Astrocyte (in vitro differentiated cells and primary cell): Measurements from ENCODE around the gene DNHD1.
A peak's percentile ranks its signal among the peaks of the same experiment; 100 is the strongest.

Experiments
- EZH2 ChIP-seq: IDR thresholded peaks from 2 replicates; pipeline ENCODE4 v1.6.1; 2012; ENCODE audit warnings: mild to moderate bottlenecking, low read length, inconsistent platforms; ENCODE audit not compliant: insufficient read depth
- TF ChIP-seq, protein P1 (sequence below): IDR thresholded peaks from 2 replicates; pipeline ENCODE4 v1.5.1; 2011; ENCODE audit warnings: low read depth, mild to moderate bottlenecking, inconsistent platforms, low read length, moderate library complexity; ENCODE audit not compliant: insufficient read depth

DNA sequence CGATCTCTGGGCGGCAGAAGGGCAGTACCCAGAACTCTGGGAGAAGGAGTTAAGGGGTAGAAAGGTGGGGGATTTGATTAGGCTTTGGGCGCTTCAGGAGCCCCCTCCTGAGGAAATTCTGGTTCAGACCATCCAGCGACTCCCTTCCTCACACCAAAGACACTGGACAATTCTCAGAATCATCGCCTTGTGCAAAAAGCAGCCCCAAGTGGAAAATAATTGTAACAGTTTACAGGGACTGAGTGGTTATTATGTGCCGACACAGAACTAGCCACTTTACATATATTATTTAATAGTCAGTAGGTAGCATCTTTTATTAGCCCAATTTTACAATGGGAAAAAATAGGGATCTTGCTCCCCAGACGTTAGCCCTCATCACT is 22.7 kb upstream of the DNHD1 start:
- TF ChIP-seq, protein P1, sequence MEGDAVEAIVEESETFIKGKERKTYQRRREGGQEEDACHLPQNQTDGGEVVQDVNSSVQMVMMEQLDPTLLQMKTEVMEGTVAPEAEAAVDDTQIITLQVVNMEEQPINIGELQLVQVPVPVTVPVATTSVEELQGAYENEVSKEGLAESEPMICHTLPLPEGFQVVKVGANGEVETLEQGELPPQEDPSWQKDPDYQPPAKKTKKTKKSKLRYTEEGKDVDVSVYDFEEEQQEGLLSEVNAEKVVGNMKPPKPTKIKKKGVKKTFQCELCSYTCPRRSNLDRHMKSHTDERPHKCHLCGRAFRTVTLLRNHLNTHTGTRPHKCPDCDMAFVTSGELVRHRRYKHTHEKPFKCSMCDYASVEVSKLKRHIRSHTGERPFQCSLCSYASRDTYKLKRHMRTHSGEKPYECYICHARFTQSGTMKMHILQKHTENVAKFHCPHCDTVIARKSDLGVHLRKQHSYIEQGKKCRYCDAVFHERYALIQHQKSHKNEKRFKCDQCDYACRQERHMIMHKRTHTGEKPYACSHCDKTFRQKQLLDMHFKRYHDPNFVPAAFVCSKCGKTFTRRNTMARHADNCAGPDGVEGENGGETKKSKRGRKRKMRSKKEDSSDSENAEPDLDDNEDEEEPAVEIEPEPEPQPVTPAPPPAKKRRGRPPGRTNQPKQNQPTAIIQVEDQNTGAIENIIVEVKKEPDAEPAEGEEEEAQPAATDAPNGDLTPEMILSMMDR, result peak; percentile 2
- no peak for TF ChIP-seq EZH2
